Right cardiac atrium (tissue), 5 donors: ENCODE measurements around the gene C3orf22. TPM values are rescaled to one million over a fixed set of nuclear protein-coding genes. Genes with fewer than 3 reads are reported as not detected.
A peak's percentile ranks its signal among the peaks of the same experiment; 100 is the strongest.

Source experiments
- ATAC-seq, 2 donors: fragments of 200-7000 bp; cut with Tn5 transposase; one replicate each; pipeline versions ENCODE4 v1.8.0 to v1.9.1; 2020; ENCODE audit warnings: moderate library complexity in 2 of 2, mild to moderate bottlenecking in 1 of 2
- DNase-seq, 3 donors: peaks; one replicate each; pipeline ENCODE4 v3.0.0-alpha.2; 2020
- H3K27ac ChIP-seq: one replicate; pipeline ENCODE4 v1.5.1; 2013; ENCODE audit warnings: mild to moderate bottlenecking, low read length, control low read depth, moderate library complexity
- H3K27me3 ChIP-seq: one replicate; pipeline ENCODE4 v1.6.1; 2013; ENCODE audit not compliant: control insufficient read depth, insufficient read depth
- H3K4me1 ChIP-seq: one replicate; pipeline ENCODE4 v1.6.1; 2013; ENCODE audit warnings: low read length; ENCODE audit not compliant: control insufficient read depth, insufficient read depth
- H3K4me3 ChIP-seq: one replicate; pipeline ENCODE4 v1.5.1; 2013; ENCODE audit warnings: low read length, control low read depth
- H3K9me3 ChIP-seq: one replicate; pipeline ENCODE4 v1.6.1; 2013; ENCODE audit warnings: low read length; ENCODE audit not compliant: control insufficient read depth
- WGBS: extraction: QIAGEN DNeasy Blood & Tissue Kit; methylation state at CpG from one replicate; pipeline ENCODE4 v1.1.7; 2013; 5-methylcytosine and 5-hydroxymethylcytosine counted together
- intact Hi-C, 4 donors: fragments of 100-400 bp; cut with DNase I; formaldehyde crosslinking; loops; one replicate each; pipeline versions ENCODE4 v1.11.0 to v1.14.0; 2022 to 2023
- polyA plus RNA-seq: library from polyadenylated mRNA; stranded (reverse); fragments of 200-250 nt; gene quantifications from one replicate; pipeline ENCODE4 v1.2.3, GENCODE V29; 2013
- total RNA-seq, 4 donors: library from RNA; stranded (reverse); fragmentation: NEBNext Ultra II Directional; extraction: Animal tissue kit (Norgen Biotek cat#: 25700); gene quantifications; one replicate each; pipeline ENCODE4 v1.2.1, GENCODE V29; 2021
- donor health status: healthy with polysubstance abuse.
- donor health status: DM: no; HTN: yes; CAD: no.
- donor health status: DM: no; HTN: no; CAD: no.
- donor health status: DM: no; HTN: yes; CAD: no; lungs with severe emphysema.
- donor health status: DM: yes; HTN: yes; CAD: no.

Gene C3orf22
- total and polyA plus RNA-seq, 5 donors = not detected

GRCh38 chr3:126549861-126550487, 8.8 kb downstream of the C3orf22 start:
- peak in 1 of 3 donors; percentile 48 for DNase-seq
- 67% methylated on average over 12 of the region's 12 CpGs for WGBS
- intact Hi-C loops = no loop called here
- Histone ChIP-seq H3K4me1 (no peaks in the 10 kb centered on the region), H3K4me3 (no peak overlapping the region), H3K9me3 (no peaks in the 10 kb centered on the region), H3K27me3 (no peaks in the 10 kb centered on the region), H3K27ac (no peak overlapping the region)
- ATAC-seq = no peak

GRCh38 chr3:126548556-126549466, 9.9 kb downstream of the C3orf22 start:
- WGBS = 57% methylated on average over 9 of the region's 9 CpGs
- H3K9me3 ChIP-seq = no peaks in the 10 kb centered on the region
- intact Hi-C loops = no loop called here
- no peaks in the 10 kb centered on the region for H3K4me1 ChIP-seq
- DNase-seq (peak in 1 of 3 donors; percentile 27), ATAC-seq (no peak)
- no peaks in the 10 kb centered on the region for H3K27me3 ChIP-seq
- no peak overlapping the region for H3K27ac ChIP-seq
- H3K4me3 ChIP-seq = no peak overlapping the region

GRCh38 chr3:126547721-126548120, 11.0 kb downstream of the C3orf22 start:
- WGBS = 72% methylated on average over 1 of the region's 1 CpG
- H3K4me1 ChIP-seq = no peaks in the 10 kb centered on the region
- intact Hi-C loops = no loop called here
- H3K27ac ChIP-seq = no peak overlapping the region
- H3K4me3 ChIP-seq = no peak overlapping the region
- no peaks in the 10 kb centered on the region for H3K9me3 ChIP-seq
- no peak for ATAC-seq
- no peaks in the 10 kb centered on the region for H3K27me3 ChIP-seq
- DNase-seq = peak in 1 of 3 donors; percentile 7

GRCh38 chr3:126546549-126547239, 12.0 kb downstream of the C3orf22 start:
- intact Hi-C loops = no loop called here
- DNase-seq = peak in 1 of 3 donors; percentile 1
- H3K4me3 ChIP-seq = no peak overlapping the region
- WGBS = 72% methylated on average over 8 of the region's 8 CpGs
- no peaks in the 10 kb centered on the region for H3K4me1 ChIP-seq
- no peaks in the 10 kb centered on the region for H3K9me3 ChIP-seq
- ATAC-seq = no peak
- no peak overlapping the region for H3K27ac ChIP-seq
- H3K27me3 ChIP-seq = no peaks in the 10 kb centered on the region

GRCh38 chr3:126546013-126546412, 12.7 kb downstream of the C3orf22 start:
- Histone ChIP-seq H3K27me3 (no peaks in the 10 kb centered on the region), H3K9me3 (no peaks in the 10 kb centered on the region), H3K4me1 (no peaks in the 10 kb centered on the region), H3K4me3 (no peak overlapping the region), H3K27ac (no peak overlapping the region)
- WGBS = 91% methylated on average over 6 of the region's 6 CpGs
- DNase-seq (peak in 1 of 3 donors; percentile 18), ATAC-seq (no peak)
- intact Hi-C loops = no loop called here

- Histone ChIP-seq H3K27ac (no peak overlapping the region), H3K27me3 (no peaks in the 10 kb centered on the region), H3K9me3 (no peaks in the 10 kb centered on the region), H3K4me1 (no peaks in the 10 kb centered on the region), H3K4me3 (no peak overlapping the region)
- intact Hi-C loops = no loop called here
- ATAC-seq (no peak), DNase-seq (no peak)
- 75% methylated on average over 5 of the region's 5 CpGs for WGBS
Observed at GRCh38 chr3:126545544-126545943, 13.2 kb downstream of the C3orf22 start.

- no peaks in the 10 kb centered on the region for H3K4me1 ChIP-seq
- no peak overlapping the region for H3K4me3 ChIP-seq
- intact Hi-C loops = no loop called here
- DNase-seq = no peak
- H3K27me3 ChIP-seq = no peaks in the 10 kb centered on the region
- no peaks in the 10 kb centered on the region for H3K9me3 ChIP-seq
- no peak overlapping the region for H3K27ac ChIP-seq
- no peak for ATAC-seq
- WGBS = 72% methylated on average over 7 of the region's 7 CpGs
Observed at GRCh38 chr3:126544596-126545281, 14.0 kb downstream of the C3orf22 start.

GRCh38 chr3:126543457-126544061, 15.2 kb downstream of the C3orf22 start:
- no peak overlapping the region for H3K27ac ChIP-seq
- no peaks in the 10 kb centered on the region for H3K4me1 ChIP-seq
- no peak overlapping the region for H3K4me3 ChIP-seq
- ATAC-seq (no peak), DNase-seq (peak in 1 of 3 donors; percentile 2)
- 87% methylated on average over 2 of the region's 2 CpGs for WGBS
- H3K9me3 ChIP-seq = no peaks in the 10 kb centered on the region
- intact Hi-C loops = no loop called here
- H3K27me3 ChIP-seq = no peaks in the 10 kb centered on the region

GRCh38 chr3:126542340-126543241, 16.1 kb downstream of the C3orf22 start:
- 70% methylated on average over 57 of the region's 57 CpGs for WGBS
- no peaks in the 10 kb centered on the region for H3K4me1 ChIP-seq
- DNase-seq = peak in 1 of 3 donors; percentile 52
- intact Hi-C loops = no loop called here
- no peak overlapping the region for H3K4me3 ChIP-seq
- H3K27ac ChIP-seq = no peak overlapping the region
- ATAC-seq = no peak
- no peaks in the 10 kb centered on the region for H3K9me3 ChIP-seq
- no peaks in the 10 kb centered on the region for H3K27me3 ChIP-seq
